VCaP (cell line): ENCODE data around the gene TEKT3.

Source experiments
- H3K27ac ChIP-seq: fragments of 450-650 bp; 2 replicates; pipeline ENCODE4 v1.5.1; 2017
- CTCF ChIP-seq: fragments of 450-650 bp; conservative IDR thresholded peaks from 2 replicates; pipeline ENCODE4 v1.5.1; 2017; ENCODE audit warnings: mild to moderate bottlenecking, moderate library complexity

Gene TEKT3

GRCh38 chr17:15285466-15285865 lies 55.9 kb downstream of the TEKT3 start:
- no peak for TF ChIP-seq CTCF
- H3K27ac ChIP-seq = no peak overlapping the region

GRCh38 chr17:15284537-15284936 lies 56.9 kb downstream of the TEKT3 start:
- TF ChIP-seq CTCF = no peak
- no peak overlapping the region for H3K27ac ChIP-seq

DNA sequence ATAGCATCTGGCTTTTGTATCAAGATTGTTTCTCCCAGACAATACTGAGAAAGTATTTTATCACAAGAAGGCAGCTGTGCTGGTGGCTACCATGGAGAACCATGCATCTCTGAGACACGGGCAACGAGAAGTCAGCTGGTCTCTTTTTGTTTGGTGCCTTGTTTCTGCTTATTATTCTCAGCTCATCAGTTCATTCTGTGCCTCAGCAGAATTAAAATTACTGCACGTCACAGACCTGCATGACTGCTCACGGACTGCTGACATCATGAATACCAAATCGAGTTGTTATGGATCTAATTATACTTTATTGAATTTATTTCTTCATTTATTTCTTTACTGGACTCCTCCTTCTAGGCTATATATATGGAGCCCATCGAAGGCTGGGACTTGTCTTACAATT lies 57.3 kb downstream of the TEKT3 start:
- TF ChIP-seq CTCF = no peak
- H3K27ac ChIP-seq = no peak overlapping the region

- no peak overlapping the region for H3K27ac ChIP-seq
- no peak for TF ChIP-seq CTCF
These were observed 59.5 kb downstream of the TEKT3 start for GRCh38 chr17:15281909-15282308.

- no peak overlapping the region for H3K27ac ChIP-seq
- TF ChIP-seq CTCF = no peak
These were observed 62.4 kb downstream of the TEKT3 start for GRCh38 chr17:15278924-15279477.

- TF ChIP-seq CTCF = no peak
- no peak overlapping the region for H3K27ac ChIP-seq
These were observed 63.0 kb downstream of the TEKT3 start for GRCh38 chr17:15278380-15278779.

DNA sequence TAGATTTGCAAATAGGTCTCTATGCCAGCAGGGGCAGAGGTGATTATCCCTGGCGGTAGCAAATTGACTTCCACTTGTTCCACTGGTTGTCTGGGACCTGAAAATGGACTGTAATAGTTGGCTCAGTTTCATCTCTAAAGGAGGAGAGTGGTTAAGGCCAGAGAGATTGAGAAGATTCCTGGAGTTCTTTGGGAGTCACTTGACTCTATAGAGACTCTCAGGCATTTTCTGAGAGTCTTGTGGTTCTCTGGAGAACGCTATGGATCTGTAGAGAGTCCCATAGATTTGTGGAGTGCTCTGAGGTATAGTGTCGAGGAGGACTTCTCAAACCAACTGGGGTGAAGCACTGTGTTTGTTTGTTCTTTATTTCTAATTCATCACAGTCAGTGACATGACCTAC lies 67.4 kb downstream of the TEKT3 start:
- H3K27ac ChIP-seq = no peak overlapping the region
- TF ChIP-seq CTCF = no peak
